SK-N-SH (cell line): ENCODE data around the gene NEU2. TPM values are rescaled to one million over a fixed set of nuclear protein-coding genes. Genes with fewer than 3 reads are reported as not detected.

Experiments used
- CTCF ChIA-PET: fragments of 300-600, 350-600 bp; formaldehyde crosslinking; extraction: SDS; loops from one replicate; lab custom pipeline; 2021; lab: Yijun Ruan, JAX
- POLR2A ChIA-PET: fragments of 350-600 bp; sonication (Branson Sonifier 250); formaldehyde crosslinking; extraction: SDS; loops from one replicate; lab custom pipeline; 2020; ENCODE audit warnings: antibody characterized with exemption, inconsistent platforms; lab: Yijun Ruan, JAX
- DNase-seq: peaks from one replicate; pipeline ENCODE4 v3.0.0; 2012
- H2AFZ ChIP-seq: fragments of 200-600 bp; sonication (generic); 2 replicates; pipeline ENCODE4 v1.8.1; 2016; ENCODE audit warnings: antibody characterized with exemption, mild to moderate bottlenecking, low read depth
- H3F3A ChIP-seq: fragments of 200-600 bp; sonication (generic); replicated peaks from 2 replicates; pipeline ENCODE3; 2016; ENCODE audit warnings: antibody characterized with exemption, mild to moderate bottlenecking; ENCODE audit not compliant: insufficient read depth
- H3K27ac ChIP-seq, 2 experiments: fragments of 200-500 bp in 1 of 2; fragments of 200-600 bp in 1 of 2; sonication (Bioruptor generic) in 1 of 2; sonication (generic), shearing (Covaris generic) in 1 of 2; 2 replicates each; pipeline versions ENCODE4 v1.5.1 to v1.6.1; 2014 to 2016; ENCODE audit warnings: low read depth in 2 of 2, inconsistent platforms in 1 of 2, low read length in 1 of 2, mild to moderate bottlenecking in 1 of 2, mixed read lengths in 1 of 2
- H3K27me3 ChIP-seq: fragments of 200-600 bp; sonication (generic), shearing (Covaris generic); 2 replicates; pipeline ENCODE4 v1.6.1; 2016; ENCODE audit warnings: mixed run types; ENCODE audit not compliant: insufficient read depth
- H3K36me3 ChIP-seq, 2 experiments: fragments of 200-500 bp in 1 of 2; fragments of 200-600 bp in 1 of 2; sonication (Bioruptor generic) in 1 of 2; sonication (generic) in 1 of 2; replicated peaks in 1 of 2; 2 replicates each; pipeline versions ENCODE3 to v1.5.1; 2014 to 2016; ENCODE audit warnings: low read length in 1 of 2, mild to moderate bottlenecking in 1 of 2; ENCODE audit not compliant: insufficient read depth in 2 of 2, control insufficient read depth in 1 of 2
- H3K4me1 ChIP-seq, 2 experiments: fragments of 200-500 bp in 1 of 2; fragments of 200-600 bp in 1 of 2; sonication (Bioruptor generic) in 1 of 2; sonication (generic), shearing (Covaris generic) in 1 of 2; 2 replicates each; pipeline versions ENCODE4 v1.5.1 to v1.6.1; 2014 to 2016; ENCODE audit warnings: low read depth in 1 of 2, low read length in 1 of 2, mixed run types in 1 of 2; ENCODE audit not compliant: insufficient read depth in 2 of 2, control insufficient read depth in 1 of 2
- H3K4me2 ChIP-seq: fragments of 200-600 bp; sonication (generic), shearing (Covaris generic); 2 replicates; pipeline ENCODE4 v1.6.1; 2017; ENCODE audit warnings: mixed run types
- H3K4me3 ChIP-seq, 2 experiments: fragments of 200-500 bp in 1 of 2; fragments of 200-600 bp in 1 of 2; sonication (Bioruptor generic) in 1 of 2; sonication (generic), shearing (Covaris generic) in 1 of 2; 2 replicates each; pipeline versions ENCODE4 v1.5.1 to v1.8.1; 2014 to 2016; ENCODE audit warnings: low read depth in 2 of 2, inconsistent platforms in 1 of 2, low read length in 1 of 2, mild to moderate bottlenecking in 1 of 2, mixed read lengths in 1 of 2, moderate library complexity in 1 of 2
- H3K79me2 ChIP-seq: fragments of 200-600 bp; sonication (generic); 2 replicates; pipeline ENCODE4 v1.8.1; 2017; ENCODE audit warnings: mild to moderate bottlenecking; ENCODE audit not compliant: insufficient read depth
- H3K9ac ChIP-seq: fragments of 200-600 bp; sonication (generic); 2 replicates; pipeline ENCODE4 v1.6.1; 2017; ENCODE audit warnings: mixed run types
- H3K9me2 ChIP-seq: fragments of 200-600 bp; sonication (generic); 2 replicates; pipeline ENCODE4 v1.6.1; 2017; ENCODE audit warnings: mixed run types
- H3K9me3 ChIP-seq: fragments of 200-600 bp; sonication (generic); 2 replicates; pipeline ENCODE4 v1.6.1; 2017; ENCODE audit warnings: mixed run types, mild to moderate bottlenecking, moderate library complexity
- H4K20me1 ChIP-seq: fragments of 200-600 bp; sonication (generic); 2 replicates; pipeline ENCODE4 v1.6.1; 2017; ENCODE audit warnings: mild to moderate bottlenecking, mixed run types; ENCODE audit not compliant: insufficient read depth
- EZH2phosphoT487 ChIP-seq: fragments of 200-600 bp; sonication (generic); IDR thresholded peaks from 2 replicates; pipeline ENCODE4 v1.6.1; 2017; ENCODE audit warnings: low read depth, mixed run types, mild to moderate bottlenecking, antibody characterized with exemption, moderate library complexity, borderline replicate concordance
- FOSL2 ChIP-seq: IDR thresholded peaks from 2 replicates; pipeline ENCODE4 v1.4.0; 2012; ENCODE audit warnings: low read depth, mild to moderate bottlenecking, moderate library complexity, borderline replicate concordance
- FOXJ3 ChIP-seq: sonication (generic); formaldehyde crosslinking; IDR thresholded peaks from 2 replicates; pipeline ENCODE4 v1.5.1; 2020; ENCODE audit warnings: mild to moderate bottlenecking, missing genetic modification reagents
- GABPA ChIP-seq: IDR thresholded peaks from 2 replicates; pipeline ENCODE4 v1.4.0; 2012; ENCODE audit warnings: low read depth, mild to moderate bottlenecking
- JUND ChIP-seq: IDR thresholded peaks from 2 replicates; pipeline ENCODE4 v1.4.0; 2012
- MXI1 ChIP-seq: IDR thresholded peaks from 2 replicates; pipeline ENCODE4 v1.6.1; 2012; ENCODE audit warnings: mild to moderate bottlenecking, low read depth, low read length, improper control_type of control experiment
- NRF1 ChIP-seq: IDR thresholded peaks from 2 replicates; pipeline ENCODE4 v1.6.1; 2012; ENCODE audit warnings: low read depth, mild to moderate bottlenecking, low read length
- RAD21 ChIP-seq: IDR thresholded peaks from 2 replicates; pipeline ENCODE4 v1.6.1; 2012; ENCODE audit warnings: mild to moderate bottlenecking, low read length
- RCOR1 ChIP-seq: fragments of 150-350 bp; IDR thresholded peaks from 2 replicates; pipeline ENCODE4 v1.6.1; 2017; ENCODE audit warnings: antibody characterized with exemption, low read length
- RFX5 ChIP-seq: IDR thresholded peaks from 2 replicates; pipeline ENCODE4 v1.6.1; 2012; ENCODE audit warnings: mild to moderate bottlenecking, improper control_type of control experiment, low read length
- TCF12 ChIP-seq: IDR thresholded peaks from 2 replicates; pipeline ENCODE4 v1.4.0; 2012
- TEAD4 ChIP-seq: IDR thresholded peaks from 2 replicates; pipeline ENCODE4 v1.4.0; 2012; ENCODE audit warnings: mild to moderate bottlenecking, borderline replicate concordance; ENCODE audit not compliant: insufficient read depth
- USF1 ChIP-seq: IDR thresholded peaks from 2 replicates; pipeline ENCODE4 v1.4.0; 2012; ENCODE audit warnings: low read depth, borderline replicate concordance
- YY1 ChIP-seq: IDR thresholded peaks from 2 replicates; pipeline ENCODE4 v1.4.0; 2012; ENCODE audit warnings: low read depth, mild to moderate bottlenecking
- WGBS: methylation state at CpG from one replicate; pipeline ENCODE4 v1.1.6; 2017; ENCODE audit warnings: low lambda C conversion rate; 5-methylcytosine and 5-hydroxymethylcytosine counted together
- polyA plus RNA-seq, 3 experiments: library from polyadenylated mRNA; depleted of rRNA; stranded (reverse); fragments of >200 nt; gene quantifications; 2 replicates each; pipeline ENCODE4 v1.2.3, GENCODE V29; 2012
- TF ChIP-seq, protein P1 (sequence below): IDR thresholded peaks from 2 replicates; pipeline ENCODE4; 2012

The NEU2 gene
- polyA plus RNA-seq, 1 of the 3 experiments (the other 2 are of a cell fraction): not detected

- CTCF ChIA-PET: interaction anchor here (0.8 to 1.1 kb wide), 2 partner anchors 18 to 46 kb away, joined by 3 read pairs; no protein-coding TSS in a partner anchor
- DNase-seq: no peak
Measured at GRCh38 chr2:233007739-233008138, 24.7 kb upstream of the NEU2 start.

DNA sequence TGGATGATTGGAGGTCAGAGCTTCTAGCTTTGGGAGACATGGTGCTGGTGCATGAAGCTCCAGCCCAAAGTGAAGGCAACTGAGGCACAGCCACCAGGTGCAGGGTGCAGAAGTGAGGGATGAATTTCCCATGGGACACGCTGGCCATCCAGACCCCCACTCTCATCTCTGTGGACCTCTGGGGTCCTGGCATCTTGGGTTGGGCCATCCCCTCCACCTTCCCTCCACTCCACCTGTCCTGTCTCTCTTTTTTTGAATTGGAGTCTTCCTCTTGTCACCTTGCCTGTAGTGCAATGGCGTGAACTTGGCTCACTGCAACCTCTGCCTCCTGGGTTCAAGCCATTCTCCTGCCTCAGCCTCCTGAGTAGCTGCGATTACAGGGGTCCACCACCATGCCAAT, 22.8 kb upstream of the NEU2 start:
- DNase-seq: no peak
- no peaks in the 10 kb centered on the region for H3K9me3 ChIP-seq
- ChIA-PET CTCF (no interaction called here), POLR2A (no interaction called here)
- TF ChIP-seq FOXJ3 (no peak), RCOR1 (no peak), NRF1 (no peak), EZH2phosphoT487 (no peak), USF1 (no peak), GABPA (no peak), RAD21 (no peak), MXI1 (no peak), TCF12 (no peak), FOSL2 (no peak), RFX5 (no peak), JUND (no peak)
- TF ChIP-seq, protein P1, sequence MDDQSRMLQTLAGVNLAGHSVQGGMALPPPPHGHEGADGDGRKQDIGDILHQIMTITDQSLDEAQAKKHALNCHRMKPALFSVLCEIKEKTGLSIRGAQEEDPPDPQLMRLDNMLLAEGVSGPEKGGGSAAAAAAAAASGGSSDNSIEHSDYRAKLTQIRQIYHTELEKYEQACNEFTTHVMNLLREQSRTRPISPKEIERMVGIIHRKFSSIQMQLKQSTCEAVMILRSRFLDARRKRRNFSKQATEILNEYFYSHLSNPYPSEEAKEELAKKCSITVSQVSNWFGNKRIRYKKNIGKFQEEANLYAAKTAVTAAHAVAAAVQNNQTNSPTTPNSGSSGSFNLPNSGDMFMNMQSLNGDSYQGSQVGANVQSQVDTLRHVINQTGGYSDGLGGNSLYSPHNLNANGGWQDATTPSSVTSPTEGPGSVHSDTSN: no peak
- H3K27ac ChIP-seq: no peak overlapping the region
- H3K9me2 ChIP-seq: no peaks in the 10 kb centered on the region
- H4K20me1 ChIP-seq: no peaks in the 10 kb centered on the region
- H3K4me3 ChIP-seq: no peak overlapping the region
- no peak overlapping the region for H3K4me2 ChIP-seq
- 81% methylated on average over 3 of the region's 3 CpGs for WGBS
- no peaks in the 10 kb centered on the region for H3K27me3 ChIP-seq
- H3K79me2 ChIP-seq: no peaks in the 10 kb centered on the region
- no peaks in the 10 kb centered on the region for H3F3A ChIP-seq
- H3K9ac ChIP-seq: no peak overlapping the region
- H3K36me3 ChIP-seq: no peaks in the 10 kb centered on the region
- H3K4me1 ChIP-seq: no peaks in the 10 kb centered on the region
- no peak overlapping the region for H2AFZ ChIP-seq

More at GRCh38 chr2:233007739-233008138, 24.7 kb upstream of the NEU2 start:
- POLR2A ChIA-PET: no interaction called here
- Histone ChIP-seq H3K4me1 (no peaks in the 10 kb centered on the region), H3K4me3 (no peak overlapping the region), H3K27ac (no peak overlapping the region), H3K4me2 (no peak overlapping the region), H3F3A (no peaks in the 10 kb centered on the region), H3K27me3 (no peaks in the 10 kb centered on the region), H4K20me1 (no peaks in the 10 kb centered on the region), H3K9ac (no peak overlapping the region), H3K79me2 (no peaks in the 10 kb centered on the region), H3K9me2 (no peaks in the 10 kb centered on the region), H2AFZ (no peak overlapping the region), H3K9me3 (no peaks in the 10 kb centered on the region), H3K36me3 (no peaks in the 10 kb centered on the region)
- 47% methylated on average over 3 of the region's 3 CpGs for WGBS
- TF ChIP-seq TCF12 (0 out of 2 replicates have a peak, but pooled peaks have one; percentile 6), TEAD4 (no peak), YY1 (no peak), NRF1 (no peak)
